Keratinocyte (primary cell): ENCODE measurements around the gene AGAP1.

Experiments
- EZH2 ChIP-seq: IDR thresholded peaks from one replicate; pipeline ENCODE4 v1.6.1; 2012; ENCODE audit warnings: inconsistent platforms, mild to moderate bottlenecking, low read length, moderate library complexity
- TF ChIP-seq, protein P1 (sequence below), 3 experiments: IDR thresholded peaks in 1 of 3; conservative IDR thresholded peaks in 1 of 3; optimal IDR thresholded peaks in 1 of 3; 2 replicates in 2 of 3; 3 replicates in 1 of 3; pipeline versions ENCODE3 to v1.5.1; 2011; ENCODE audit warnings: low read length in 3 of 3, mild to moderate bottlenecking in 3 of 3, moderate library complexity in 2 of 3, control low read depth in 1 of 3, inconsistent platforms in 1 of 3; ENCODE audit not compliant: insufficient read depth in 2 of 3; ENCODE audit errors: extremely low read depth in 1 of 3

DNA sequence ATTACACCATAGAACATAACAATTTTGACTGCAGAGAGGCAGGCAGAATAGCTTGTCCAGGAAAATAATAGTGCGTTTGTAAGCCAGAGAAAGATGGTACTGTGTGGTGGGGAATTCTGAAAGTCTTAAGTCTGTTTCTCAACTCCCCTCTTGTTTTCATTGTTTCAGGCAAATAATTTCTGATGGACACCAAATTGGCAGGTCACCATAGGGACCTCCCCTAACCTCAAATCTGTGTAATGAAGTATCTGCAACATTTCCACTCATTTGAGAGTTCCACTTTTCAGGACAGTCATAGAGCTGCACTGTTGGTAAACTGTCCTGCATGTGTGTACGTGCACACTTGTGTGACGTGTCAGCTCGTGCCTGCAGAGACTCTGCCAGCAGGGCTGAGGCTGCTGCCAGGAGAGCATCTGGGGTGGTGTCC is 195.6 kb downstream of the AGAP1 start:
- TF ChIP-seq, protein P1, sequence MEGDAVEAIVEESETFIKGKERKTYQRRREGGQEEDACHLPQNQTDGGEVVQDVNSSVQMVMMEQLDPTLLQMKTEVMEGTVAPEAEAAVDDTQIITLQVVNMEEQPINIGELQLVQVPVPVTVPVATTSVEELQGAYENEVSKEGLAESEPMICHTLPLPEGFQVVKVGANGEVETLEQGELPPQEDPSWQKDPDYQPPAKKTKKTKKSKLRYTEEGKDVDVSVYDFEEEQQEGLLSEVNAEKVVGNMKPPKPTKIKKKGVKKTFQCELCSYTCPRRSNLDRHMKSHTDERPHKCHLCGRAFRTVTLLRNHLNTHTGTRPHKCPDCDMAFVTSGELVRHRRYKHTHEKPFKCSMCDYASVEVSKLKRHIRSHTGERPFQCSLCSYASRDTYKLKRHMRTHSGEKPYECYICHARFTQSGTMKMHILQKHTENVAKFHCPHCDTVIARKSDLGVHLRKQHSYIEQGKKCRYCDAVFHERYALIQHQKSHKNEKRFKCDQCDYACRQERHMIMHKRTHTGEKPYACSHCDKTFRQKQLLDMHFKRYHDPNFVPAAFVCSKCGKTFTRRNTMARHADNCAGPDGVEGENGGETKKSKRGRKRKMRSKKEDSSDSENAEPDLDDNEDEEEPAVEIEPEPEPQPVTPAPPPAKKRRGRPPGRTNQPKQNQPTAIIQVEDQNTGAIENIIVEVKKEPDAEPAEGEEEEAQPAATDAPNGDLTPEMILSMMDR (optimal IDR thresholded peaks at IDR 0.05 in 1 of 3, IDR thresholded peaks at IDR 0.05 in 1 of 3, conservative IDR thresholded peaks at IDR 0.05 in 1 of 3; ENCODE audit: extremely low read depth in 1 of 3, insufficient read depth in 2 of 3, low read length in 3 of 3) = no peak
- TF ChIP-seq EZH2 = no peak
